ENCODE measurements around the gene COTL1. TPM values are rescaled to one million over a fixed set of nuclear protein-coding genes. Genes with fewer than 3 reads are reported as not detected.

The COTL1 gene
- total and polyA plus RNA-seq, 2 of the 13 experiments (the other 11 are each of a cell fraction or from before 2014, with no cell fraction given) = 8.7 to 16.9 TPM

DNA sequence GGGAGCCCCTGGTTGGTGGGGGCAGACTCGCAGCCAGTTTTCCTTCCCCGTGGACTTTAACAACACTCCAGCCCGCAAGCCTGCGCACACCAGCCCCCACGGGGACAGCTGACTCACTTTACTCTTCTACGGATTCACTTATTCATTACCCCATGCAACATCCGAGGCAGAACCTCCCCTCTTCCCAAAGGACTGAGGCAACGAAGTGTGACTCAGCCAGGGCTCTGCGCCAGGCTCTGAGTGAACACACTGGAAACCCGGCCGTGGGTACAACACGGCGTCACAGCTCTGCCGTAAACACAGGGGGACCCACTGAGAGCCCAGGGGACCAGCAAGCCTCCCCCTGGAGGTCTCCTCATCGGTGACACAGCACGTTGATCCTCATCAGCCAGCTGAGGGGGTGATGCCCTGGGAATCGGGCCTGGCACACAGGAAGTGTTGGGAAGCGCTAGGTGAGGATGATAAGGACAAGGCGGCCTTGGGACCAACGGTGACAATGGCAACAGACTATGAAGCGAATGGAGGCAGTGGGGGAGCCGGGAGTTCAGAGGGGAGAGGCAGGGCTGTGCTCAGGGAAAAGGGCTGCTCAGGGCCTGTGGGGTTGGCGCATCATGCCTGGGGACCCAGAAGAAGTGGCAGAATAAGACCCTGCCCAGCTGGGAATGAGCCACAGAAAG is 14.6 kb downstream of the COTL1 start:
- ATAC-seq (no peak), DNase-seq (ENCODE audit: low spot score) (no peak), FAIRE-seq (no peak)
- CTCF ChIA-PET (ENCODE audit: low intra/inter-chr PET ratio, low total read pairs) = no interaction called here
- WGBS (ENCODE audit: low lambda C conversion rate) = 83% methylated on average over 23 of the region's 23 CpGs
- H3K4me1 ChIP-seq (ENCODE audit: insufficient read depth, low read length) = peaks cover 54% of the 10 kb centered on the region
- in situ Hi-C loops (cut with HindIII; ENCODE audit: extremely low pct_ligation_motif_present, low pct_unique_long_range_greater_than_20kb) (no loop called here), intact Hi-C loops (cut with micrococcal nuclease; ENCODE audit: unreplicated experiment) (no loop called here)
- H3K27ac ChIP-seq (ENCODE audit: extremely low read length, insufficient read depth, low read length) = no peak overlapping the region
- no peaks in the 10 kb centered on the region; a peak in 1 of 5 replicates for H3K36me3 ChIP-seq (replicated peaks in 1 of 2; ENCODE audit: control insufficient read depth in 1 of 2, insufficient read depth in 2 of 2, low read length in 2 of 2)
- H3K79me2 ChIP-seq (ENCODE audit: insufficient read depth, low read length) = no peaks in the 10 kb centered on the region
- no peak overlapping the region for H2AFZ ChIP-seq (ENCODE audit: low read length)
- TF ChIP-seq HHEX (CRISPR knock-in tag; IDR thresholded peaks at IDR 0.05) = no peak
- TF ChIP-seq, protein P1, sequence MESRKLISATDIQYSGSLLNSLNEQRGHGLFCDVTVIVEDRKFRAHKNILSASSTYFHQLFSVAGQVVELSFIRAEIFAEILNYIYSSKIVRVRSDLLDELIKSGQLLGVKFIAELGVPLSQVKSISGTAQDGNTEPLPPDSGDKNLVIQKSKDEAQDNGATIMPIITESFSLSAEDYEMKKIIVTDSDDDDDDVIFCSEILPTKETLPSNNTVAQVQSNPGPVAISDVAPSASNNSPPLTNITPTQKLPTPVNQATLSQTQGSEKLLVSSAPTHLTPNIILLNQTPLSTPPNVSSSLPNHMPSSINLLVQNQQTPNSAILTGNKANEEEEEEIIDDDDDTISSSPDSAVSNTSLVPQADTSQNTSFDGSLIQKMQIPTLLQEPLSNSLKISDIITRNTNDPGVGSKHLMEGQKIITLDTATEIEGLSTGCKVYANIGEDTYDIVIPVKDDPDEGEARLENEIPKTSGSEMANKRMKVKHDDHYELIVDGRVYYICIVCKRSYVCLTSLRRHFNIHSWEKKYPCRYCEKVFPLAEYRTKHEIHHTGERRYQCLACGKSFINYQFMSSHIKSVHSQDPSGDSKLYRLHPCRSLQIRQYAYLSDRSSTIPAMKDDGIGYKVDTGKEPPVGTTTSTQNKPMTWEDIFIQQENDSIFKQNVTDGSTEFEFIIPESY (CRISPR knock-in tag; IDR thresholded peaks at IDR 0.05) = peak; percentile 89
- H4K20me1 ChIP-seq (ENCODE audit: insufficient read depth, low read length) = no peaks in the 10 kb centered on the region
- H3K4me3 ChIP-seq (replicated peaks in 1 of 3; ENCODE audit: insufficient read depth in 1 of 3, low read depth in 2 of 3, low read length in 3 of 3) = no peak overlapping the region
- no peaks in the 10 kb centered on the region for H3K27me3 ChIP-seq (ENCODE audit: control insufficient read depth in 1 of 2, insufficient read depth in 2 of 2, low read length in 2 of 2)
- POLR2A ChIA-PET = no interaction called here
- 0 out of 2 replicates have a peak, but pooled peaks cover 5% of the 10 kb centered on the region for H3K9me3 ChIP-seq (ENCODE audit: low read length)
- no peak overlapping the region for H3K4me2 ChIP-seq (ENCODE audit: low read depth, low read length)
- BruUV-seq (replicated peaks) = no TSS peak
- H3K9ac ChIP-seq (ENCODE audit: insufficient read depth, low read depth, low read length) = no peak overlapping the region

DNA sequence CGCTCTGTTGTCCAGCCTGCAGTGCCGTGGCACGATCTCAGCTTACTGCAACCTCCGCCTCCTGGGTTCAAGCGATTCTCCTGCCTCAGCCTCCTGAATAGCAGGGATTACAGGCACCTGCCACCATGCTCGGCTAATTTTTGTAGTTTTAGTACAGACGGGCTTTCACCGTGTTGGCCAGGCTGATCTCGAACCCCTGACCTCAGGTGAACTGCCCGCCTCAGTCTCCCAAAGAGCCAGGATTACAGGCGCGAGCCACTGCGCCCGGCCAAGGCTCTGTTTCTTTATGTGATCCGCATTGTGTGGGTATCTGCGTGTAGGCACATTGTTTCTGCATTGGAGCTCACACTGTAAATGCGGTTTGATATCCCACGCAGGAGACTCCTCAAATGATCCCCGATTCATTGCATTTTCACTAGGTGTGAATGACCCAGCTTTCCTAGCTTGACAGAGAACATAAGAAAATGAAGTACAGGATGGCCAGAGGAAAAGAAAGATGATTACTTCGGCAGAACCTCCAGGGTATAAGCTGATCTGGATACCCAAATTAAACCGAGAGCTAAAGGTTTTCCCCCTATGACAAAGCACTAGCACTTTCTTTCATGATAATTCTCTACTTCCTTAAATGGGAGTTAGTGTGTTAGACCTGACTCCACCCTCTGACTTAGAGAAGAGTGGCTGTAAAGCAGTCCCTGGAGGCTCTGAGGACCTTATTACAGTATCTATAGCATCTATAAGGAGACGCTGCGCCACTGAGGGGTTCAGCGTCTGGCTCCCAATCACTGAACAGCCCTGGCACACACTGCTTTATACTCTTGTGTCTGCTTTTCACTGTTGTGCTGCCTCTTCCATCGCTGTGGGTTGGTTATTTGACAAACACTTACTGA is 17.3 kb downstream of the COTL1 start:
- no peaks in the 10 kb centered on the region for H4K20me1 ChIP-seq (ENCODE audit: insufficient read depth, low read length)
- peak overlapping the region; percentile 89 for H3K4me2 ChIP-seq (ENCODE audit: low read depth, low read length)
- H2AFZ ChIP-seq (ENCODE audit: low read length) = no peak overlapping the region
- no peak overlapping the region for H3K9ac ChIP-seq (ENCODE audit: insufficient read depth, low read depth, low read length)
- H3K79me2 ChIP-seq (ENCODE audit: insufficient read depth, low read length) = no peaks in the 10 kb centered on the region
- H3K27ac ChIP-seq (ENCODE audit: extremely low read length, insufficient read depth, low read length) = peak overlapping the region; percentile 80
- H3K4me1 ChIP-seq (ENCODE audit: insufficient read depth, low read length) = peaks cover 70% of the 10 kb centered on the region
- peak; percentile 26 for FAIRE-seq
- H3K4me3 ChIP-seq (replicated peaks in 1 of 3; ENCODE audit: insufficient read depth in 1 of 3, low read depth in 2 of 3, low read length in 3 of 3) = peak overlapping the region in 2 of 3 experiments; percentile 47 to 67; a peak in 1 of 6 replicates
- DNase-seq (ENCODE audit: low spot score) = no peak
- BruUV-seq (replicated peaks) = no TSS peak
- H3K36me3 ChIP-seq (replicated peaks in 1 of 2; ENCODE audit: control insufficient read depth in 1 of 2, insufficient read depth in 2 of 2, low read length in 2 of 2) = no peaks in the 10 kb centered on the region; a peak in 1 of 5 replicates
- no peak for ATAC-seq
- intact Hi-C loops (cut with micrococcal nuclease; ENCODE audit: unreplicated experiment) (no loop called here), in situ Hi-C loops (cut with HindIII; ENCODE audit: extremely low pct_ligation_motif_present, low pct_unique_long_range_greater_than_20kb) (no loop called here)
- POLR2A ChIA-PET = interaction anchor here (1.9 kb wide), 1 partner anchor 15 kb away, joined by 5 read pairs; no protein-coding TSS in a partner anchor
- 0 out of 2 replicates have a peak, but pooled peaks cover 4% of the 10 kb centered on the region for H3K9me3 ChIP-seq (ENCODE audit: low read length)
- CTCF ChIA-PET (ENCODE audit: low intra/inter-chr PET ratio, low total read pairs) = no interaction called here
- no peaks in the 10 kb centered on the region for H3K27me3 ChIP-seq (ENCODE audit: control insufficient read depth in 1 of 2, insufficient read depth in 2 of 2, low read length in 2 of 2)
- WGBS (ENCODE audit: low lambda C conversion rate) = 89% methylated on average over 25 of the region's 25 CpGs
- TF ChIP-seq PRPF4 (IDR thresholded peaks at IDR 0.05; ENCODE audit: low read depth, low read length, poor library complexity, severe bottlenecking) (peak; percentile 31), ZNF549 (CRISPR knock-in tag; IDR thresholded peaks at IDR 0.05) (no peak), ZNF782 (CRISPR knock-in tag; IDR thresholded peaks at IDR 0.05; ENCODE audit: borderline replicate concordance) (no peak), NBN (conservative IDR thresholded peaks at IDR 0.05) (no peak), FOXJ3 (CRISPR knock-in tag; IDR thresholded peaks at IDR 0.05; ENCODE audit: borderline replicate concordance) (no peak), ZNF766 (CRISPR knock-in tag; IDR thresholded peaks at IDR 0.05; ENCODE audit: borderline replicate concordance) (no peak), CBFB (CRISPR knock-in tag; IDR thresholded peaks at IDR 0.05) (no peak), TBX2 (CRISPR knock-in tag; IDR thresholded peaks at IDR 0.05; ENCODE audit: borderline replicate concordance) (0 out of 2 replicates have a peak, but pooled peaks have one; percentile 37)
- TF ChIP-seq, protein P2, sequence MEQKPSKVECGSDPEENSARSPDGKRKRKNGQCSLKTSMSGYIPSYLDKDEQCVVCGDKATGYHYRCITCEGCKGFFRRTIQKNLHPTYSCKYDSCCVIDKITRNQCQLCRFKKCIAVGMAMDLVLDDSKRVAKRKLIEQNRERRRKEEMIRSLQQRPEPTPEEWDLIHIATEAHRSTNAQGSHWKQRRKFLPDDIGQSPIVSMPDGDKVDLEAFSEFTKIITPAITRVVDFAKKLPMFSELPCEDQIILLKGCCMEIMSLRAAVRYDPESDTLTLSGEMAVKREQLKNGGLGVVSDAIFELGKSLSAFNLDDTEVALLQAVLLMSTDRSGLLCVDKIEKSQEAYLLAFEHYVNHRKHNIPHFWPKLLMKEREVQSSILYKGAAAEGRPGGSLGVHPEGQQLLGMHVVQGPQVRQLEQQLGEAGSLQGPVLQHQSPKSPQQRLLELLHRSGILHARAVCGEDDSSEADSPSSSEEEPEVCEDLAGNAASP (CRISPR knock-in tag; IDR thresholded peaks at IDR 0.05; ENCODE audit: borderline replicate concordance) = no peak
